SK-N-SH treated with all-trans-retinoic acid at 6 μM for 48 hours (cell line): Measurements from ENCODE around the gene ZNF330.

Source experiments
- ATAC-seq: fragments of 200-7000 bp; cut with Tn5 transposase; 3 replicates; pipeline ENCODE4 v1.9.1; 2020; ENCODE audit warnings: mild to moderate bottlenecking, moderate library complexity
- ARNTL ChIP-seq: fragments of 450-650 bp; formaldehyde crosslinking; IDR thresholded peaks from 2 replicates; pipeline ENCODE4 v1.5.0; 2020; ENCODE audit warnings: low read depth, mild to moderate bottlenecking, moderate library complexity, borderline replicate concordance
- BACH2 ChIP-seq: fragments of 250-450 bp; sonication (Bioruptor Pico); IDR thresholded peaks from 2 replicates; pipeline ENCODE4 v1.9.0; 2021; ENCODE audit warnings: mild to moderate bottlenecking, borderline replicate concordance
- CSDC2 ChIP-seq: fragments of 250-450 bp; sonication (Bioruptor Pico); IDR thresholded peaks from 2 replicates; pipeline ENCODE4 v1.5.0; 2020; ENCODE audit warnings: mild to moderate bottlenecking, moderate library complexity
- CSRNP3 ChIP-seq: fragments of 250-450 bp; sonication (Bioruptor Pico); IDR thresholded peaks from 2 replicates; pipeline ENCODE4 v1.5.1; 2021; ENCODE audit warnings: mild to moderate bottlenecking, moderate library complexity
- ESRRG ChIP-seq: fragments of 250-450 bp; sonication (Bioruptor Pico); IDR thresholded peaks from 2 replicates; pipeline ENCODE4 v1.6.1; 2021; ENCODE audit warnings: mild to moderate bottlenecking
- ISL1 ChIP-seq: fragments of 250-450 bp; sonication (Bioruptor Pico); IDR thresholded peaks from 2 replicates; pipeline ENCODE4 v2.1.2; 2022; ENCODE audit warnings: mild to moderate bottlenecking, moderate library complexity
- OSR1 ChIP-seq: fragments of 250-450 bp; sonication (Bioruptor Pico); IDR thresholded peaks from 2 replicates; pipeline ENCODE4 v1.8.0; 2022; ENCODE audit warnings: moderate library complexity, mild to moderate bottlenecking, inconsistent platforms
- PATZ1 ChIP-seq: fragments of 250-450 bp; sonication (Bioruptor Pico); IDR thresholded peaks from 2 replicates; pipeline ENCODE4 v1.8.0; 2020; ENCODE audit warnings: mild to moderate bottlenecking, moderate library complexity, borderline replicate concordance
- POU6F1 ChIP-seq: fragments of 250-450 bp; sonication (Bioruptor Pico); IDR thresholded peaks from 2 replicates; pipeline ENCODE4 v1.8.0; 2021; ENCODE audit warnings: low read depth, mild to moderate bottlenecking, moderate library complexity, borderline replicate concordance
- PPARA ChIP-seq: fragments of 250-450 bp; sonication (Bioruptor Pico); IDR thresholded peaks from 2 replicates; pipeline ENCODE4 v1.5.0; 2020; ENCODE audit warnings: mild to moderate bottlenecking, borderline replicate concordance
- RARB ChIP-seq: fragments of 250-450 bp; sonication (Bioruptor Pico); IDR thresholded peaks from 2 replicates; pipeline ENCODE4 v1.8.0; 2021; ENCODE audit warnings: mild to moderate bottlenecking, moderate library complexity
- SNAI2 ChIP-seq: fragments of 250-450 bp; sonication (Bioruptor Pico); IDR thresholded peaks from 2 replicates; pipeline ENCODE4 v1.5.0; 2020; ENCODE audit warnings: mild to moderate bottlenecking, moderate library complexity
- TOX ChIP-seq: fragments of 250-450 bp; sonication (Bioruptor Pico); IDR thresholded peaks from 2 replicates; pipeline ENCODE4 v1.8.0; 2021; ENCODE audit warnings: mild to moderate bottlenecking, moderate library complexity, borderline replicate concordance
- TSHZ2 ChIP-seq: fragments of 250-450 bp; sonication (Bioruptor Pico); IDR thresholded peaks from 2 replicates; pipeline ENCODE4 v1.5.0; 2020; ENCODE audit warnings: mild to moderate bottlenecking, moderate library complexity
- ZFP3 ChIP-seq: fragments of 250-450 bp; sonication (Bioruptor Pico); IDR thresholded peaks from 2 replicates; pipeline ENCODE4 v1.5.0; 2020; ENCODE audit warnings: mild to moderate bottlenecking, moderate library complexity
- ZFP30 ChIP-seq: fragments of 450-650 bp; formaldehyde crosslinking; IDR thresholded peaks from 2 replicates; pipeline ENCODE4 v1.5.0; 2022; ENCODE audit warnings: mild to moderate bottlenecking, moderate library complexity
- ZNF565 ChIP-seq: fragments of 450-650 bp; formaldehyde crosslinking; conservative IDR thresholded peaks from 2 replicates; pipeline ENCODE4 v1.5.0; 2020; ENCODE audit warnings: low read depth, mild to moderate bottlenecking, moderate library complexity
- ZNF70 ChIP-seq: fragments of 450-650 bp; formaldehyde crosslinking; IDR thresholded peaks from 2 replicates; pipeline ENCODE4 v1.5.0; 2020; ENCODE audit warnings: mild to moderate bottlenecking, moderate library complexity
- ZNF8 ChIP-seq: fragments of 450-650 bp; formaldehyde crosslinking; IDR thresholded peaks from 2 replicates; pipeline ENCODE4 v1.5.0; 2020; ENCODE audit warnings: mild to moderate bottlenecking, moderate library complexity

ZNF330 gene

GRCh38 chr4:141215030-141215429, 5.7 kb upstream of the ZNF330 start (continued):
- TF ChIP-seq SNAI2 (no peak; the same call in 1 of the 2 replicates), BACH2 (no peak)

- TF ChIP-seq ZNF565 (CRISPR knock-in tag) (no peak), ZFP30 (CRISPR knock-in tag) (no peak), CSRNP3 (CRISPR knock-in tag) (no peak), CSDC2 (CRISPR knock-in tag) (no peak), OSR1 (CRISPR knock-in tag) (no peak), TOX (CRISPR knock-in tag) (no peak), ZNF70 (CRISPR knock-in tag) (no peak), ISL1 (CRISPR knock-in tag) (no peak), PATZ1 (CRISPR knock-in tag) (no peak), ARNTL (no peak), POU6F1 (CRISPR knock-in tag) (no peak), RARB (CRISPR knock-in tag) (no peak), TSHZ2 (CRISPR knock-in tag) (no peak)
- TF ChIP-seq, all 23 proteins: peak for 0
- ATAC-seq, result no peak
Measured at GRCh38 chr4:141216002-141216761, 4.5 kb upstream of the ZNF330 start.

- TF ChIP-seq CSDC2 (CRISPR knock-in tag) (no peak), TSHZ2 (CRISPR knock-in tag) (no peak), ZFP30 (CRISPR knock-in tag) (no peak), ESRRG (CRISPR knock-in tag) (no peak), POU6F1 (CRISPR knock-in tag) (no peak), PPARA (CRISPR knock-in tag) (no peak), ZFP3 (CRISPR knock-in tag) (no peak), CSRNP3 (CRISPR knock-in tag) (no peak), ARNTL (no peak), ZNF8 (no peak)
- ATAC-seq, result peak; percentile 10; the same call in 2 of the 3 replicates
Measured at GRCh38 chr4:141220271-141220670, 424 bp upstream of the ZNF330 start.
